BE2C (cell line): ENCODE data around the gene NPHP4.

Experiments used
- DNase-seq: peaks from one replicate; pipeline ENCODE4 v3.0.0-alpha.2; 2020
- H3K27me3 ChIP-seq: fragments of 250-450 bp; sonication (Bioruptor Pico); 2 replicates; pipeline ENCODE4 v1.5.1; 2020; ENCODE audit warnings: mild to moderate bottlenecking
- H3K36me3 ChIP-seq: fragments of 250-450 bp; sonication (Bioruptor Pico); 2 replicates; pipeline ENCODE4 v1.5.1; 2020; ENCODE audit warnings: mild to moderate bottlenecking
- H3K4me1 ChIP-seq: fragments of 250-450 bp; sonication (Bioruptor Pico); 2 replicates; pipeline ENCODE4 v1.5.1; 2020
- H3K4me3 ChIP-seq: 2 replicates; pipeline ENCODE4 v1.5.1; 2011; ENCODE audit warnings: low read depth, low read length
- H3K9me3 ChIP-seq: fragments of 250-450 bp; sonication (Bioruptor Pico); 2 replicates; pipeline ENCODE4 v1.5.1; 2020
- TF ChIP-seq, protein P1 (sequence below): IDR thresholded peaks from 2 replicates; pipeline ENCODE4 v1.5.1; 2012; ENCODE audit warnings: mild to moderate bottlenecking, low read depth, low read length

NPHP4 gene

DNA sequence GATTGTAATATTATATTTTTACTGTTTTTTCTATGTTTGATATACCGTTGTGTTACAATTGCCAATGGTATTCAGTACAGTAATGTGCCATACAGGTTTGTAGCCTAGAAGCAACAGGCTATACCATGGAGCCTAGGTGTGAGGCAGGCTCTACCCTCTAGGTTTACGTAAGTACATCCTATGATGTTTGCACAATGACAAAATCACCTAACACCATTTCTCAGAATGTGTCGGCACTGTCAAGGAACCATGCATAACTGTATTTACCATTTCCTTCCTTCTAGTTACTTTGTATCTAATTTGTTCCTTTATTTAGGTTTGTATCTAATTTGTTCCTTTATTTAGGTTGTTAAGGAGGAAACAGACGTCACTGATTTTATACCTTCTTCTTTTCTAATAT is 9.9 kb downstream of the NPHP4 start:
- no peaks in the 10 kb centered on the region for H3K27me3 ChIP-seq
- no peaks in the 10 kb centered on the region for H3K36me3 ChIP-seq
- TF ChIP-seq, protein P1, sequence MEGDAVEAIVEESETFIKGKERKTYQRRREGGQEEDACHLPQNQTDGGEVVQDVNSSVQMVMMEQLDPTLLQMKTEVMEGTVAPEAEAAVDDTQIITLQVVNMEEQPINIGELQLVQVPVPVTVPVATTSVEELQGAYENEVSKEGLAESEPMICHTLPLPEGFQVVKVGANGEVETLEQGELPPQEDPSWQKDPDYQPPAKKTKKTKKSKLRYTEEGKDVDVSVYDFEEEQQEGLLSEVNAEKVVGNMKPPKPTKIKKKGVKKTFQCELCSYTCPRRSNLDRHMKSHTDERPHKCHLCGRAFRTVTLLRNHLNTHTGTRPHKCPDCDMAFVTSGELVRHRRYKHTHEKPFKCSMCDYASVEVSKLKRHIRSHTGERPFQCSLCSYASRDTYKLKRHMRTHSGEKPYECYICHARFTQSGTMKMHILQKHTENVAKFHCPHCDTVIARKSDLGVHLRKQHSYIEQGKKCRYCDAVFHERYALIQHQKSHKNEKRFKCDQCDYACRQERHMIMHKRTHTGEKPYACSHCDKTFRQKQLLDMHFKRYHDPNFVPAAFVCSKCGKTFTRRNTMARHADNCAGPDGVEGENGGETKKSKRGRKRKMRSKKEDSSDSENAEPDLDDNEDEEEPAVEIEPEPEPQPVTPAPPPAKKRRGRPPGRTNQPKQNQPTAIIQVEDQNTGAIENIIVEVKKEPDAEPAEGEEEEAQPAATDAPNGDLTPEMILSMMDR = no peak
- no peak overlapping the region for H3K4me3 ChIP-seq
- H3K9me3 ChIP-seq = no peaks in the 10 kb centered on the region
- peaks cover 9% of the 10 kb centered on the region for H3K4me1 ChIP-seq
- no peak for DNase-seq

DNA sequence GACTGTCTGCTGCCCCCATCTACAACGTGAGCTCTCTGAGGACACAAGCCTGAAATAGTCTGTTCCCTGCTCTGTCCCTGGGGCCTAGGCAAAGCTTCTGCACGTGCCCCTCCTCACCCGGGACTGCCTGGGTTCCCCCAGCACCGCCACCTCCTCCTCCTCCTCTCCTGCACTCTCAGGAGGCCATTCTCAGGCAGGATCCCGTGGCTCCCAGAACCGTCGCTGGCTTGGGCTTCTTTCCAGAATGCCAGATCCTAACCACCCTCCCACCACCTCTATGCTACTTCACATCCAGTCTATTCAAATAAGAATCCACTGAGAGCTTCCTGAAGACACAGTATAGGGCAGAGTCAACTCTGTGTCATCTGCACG is 11.2 kb downstream of the NPHP4 start:
- Histone ChIP-seq H3K4me1 (peaks cover 9% of the 10 kb centered on the region), H3K9me3 (no peaks in the 10 kb centered on the region), H3K4me3 (peak overlapping the region; percentile 42), H3K36me3 (no peaks in the 10 kb centered on the region), H3K27me3 (no peaks in the 10 kb centered on the region)
- DNase-seq = no peak
- TF ChIP-seq, protein P1 = no peak

DNA sequence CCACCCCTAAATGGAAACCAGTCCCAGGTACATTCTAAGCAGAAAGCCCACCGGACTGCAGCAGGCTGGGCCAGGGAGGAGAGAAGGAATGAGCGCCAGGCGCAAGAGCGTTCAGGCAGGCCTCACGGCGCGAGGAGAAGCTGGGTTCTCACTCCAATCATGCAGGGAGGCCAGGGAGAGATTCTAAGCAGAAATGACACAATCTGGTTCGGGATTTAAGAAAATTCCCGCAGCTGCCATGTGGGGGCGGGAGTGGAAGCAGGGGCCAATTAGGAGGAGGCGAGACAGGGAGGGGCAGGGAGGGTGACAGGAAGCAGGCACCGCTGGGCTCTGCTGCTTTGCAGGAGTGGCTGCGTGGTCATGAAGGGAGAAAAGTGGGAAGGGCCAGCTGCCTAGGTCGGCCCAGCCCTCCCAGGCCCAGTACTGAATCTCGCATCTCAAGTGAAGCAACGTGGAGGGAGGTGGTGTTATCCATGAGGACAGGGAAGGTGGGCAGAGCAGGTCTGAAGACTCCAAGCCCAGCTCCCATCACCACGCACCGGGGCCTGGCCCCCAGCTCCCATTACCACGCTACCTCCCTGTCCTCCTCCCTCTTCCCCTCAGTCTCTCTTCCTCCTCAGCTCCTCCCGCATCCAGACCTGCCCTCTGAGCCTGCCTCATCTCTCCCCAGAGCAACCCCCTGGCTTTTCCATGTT is 11.8 kb downstream of the NPHP4 start:
- DNase-seq = peak; percentile 87
- H3K27me3 ChIP-seq = no peaks in the 10 kb centered on the region
- peak overlapping the region; percentile 42 for H3K4me3 ChIP-seq
- no peaks in the 10 kb centered on the region for H3K9me3 ChIP-seq
- TF ChIP-seq, protein P1 = peak; percentile 43
- H3K36me3 ChIP-seq = no peaks in the 10 kb centered on the region
- H3K4me1 ChIP-seq = peaks cover 9% of the 10 kb centered on the region

DNA sequence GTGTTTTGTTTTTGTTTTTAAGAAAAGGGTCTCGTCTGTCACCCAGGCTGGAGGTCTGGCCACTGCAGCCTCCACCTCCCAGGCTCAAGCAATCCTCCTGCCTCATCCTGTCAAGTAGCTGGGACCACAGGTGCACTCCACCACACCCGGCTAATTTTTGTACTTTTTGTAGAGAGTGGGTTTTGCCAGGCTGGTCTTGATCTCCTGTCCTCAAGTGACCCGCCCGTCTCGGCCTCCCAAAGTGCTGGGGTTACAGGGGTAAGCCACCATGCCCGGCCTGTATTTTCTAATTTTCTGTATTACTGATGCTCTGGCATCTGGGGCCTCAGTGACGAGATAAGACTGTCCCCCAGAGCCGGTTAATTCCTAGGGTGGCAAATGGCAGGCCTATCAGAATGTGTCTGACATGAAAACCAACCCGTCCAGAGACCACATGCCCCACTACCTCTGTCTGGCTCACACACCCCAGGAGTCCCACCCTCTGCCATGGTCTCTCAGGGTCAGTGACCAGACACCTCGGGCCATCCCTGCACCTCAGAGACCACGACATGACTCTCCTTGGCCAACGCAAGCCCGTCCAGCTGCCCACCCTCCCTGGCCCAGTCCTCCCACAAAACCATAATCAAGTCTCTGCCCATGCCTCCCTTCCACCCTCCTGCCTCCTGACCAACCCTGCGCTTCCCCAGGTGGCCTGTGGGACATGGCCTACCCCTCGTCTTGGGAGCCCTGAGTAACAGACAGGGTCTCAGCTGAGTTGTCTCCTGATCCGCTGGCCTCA is 12.5 kb downstream of the NPHP4 start:
- TF ChIP-seq, protein P1 = no peak
- Histone ChIP-seq H3K27me3 (no peaks in the 10 kb centered on the region), H3K9me3 (no peaks in the 10 kb centered on the region), H3K4me1 (peaks cover 9% of the 10 kb centered on the region), H3K4me3 (no peak overlapping the region), H3K36me3 (no peaks in the 10 kb centered on the region)
- DNase-seq = no peak

DNA sequence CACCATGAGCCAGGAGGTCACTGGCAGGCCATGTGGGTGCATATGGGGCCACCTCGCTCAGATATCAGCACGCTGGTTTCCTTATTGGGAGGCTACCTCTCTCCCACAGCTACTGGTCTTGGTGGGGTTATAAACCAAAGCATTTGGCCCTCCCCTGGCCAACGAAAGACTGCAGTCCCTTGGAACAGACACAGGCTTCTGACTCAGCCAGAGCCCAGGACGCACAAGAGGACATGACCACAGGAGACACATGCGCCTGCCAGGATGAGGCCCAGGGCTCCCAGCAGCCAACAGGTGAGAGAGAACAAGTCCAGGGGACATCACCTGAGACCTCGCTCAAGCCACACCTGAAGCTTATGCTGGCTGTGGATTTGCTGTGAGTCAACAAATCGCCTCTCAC is 13.8 kb downstream of the NPHP4 start:
- H3K4me1 ChIP-seq = peaks cover 9% of the 10 kb centered on the region
- no peaks in the 10 kb centered on the region for H3K27me3 ChIP-seq
- TF ChIP-seq, protein P1 = no peak
- DNase-seq = no peak
- H3K9me3 ChIP-seq = no peaks in the 10 kb centered on the region
- H3K4me3 ChIP-seq = no peak overlapping the region
- H3K36me3 ChIP-seq = no peaks in the 10 kb centered on the region
